GM12878 (cell line): ENCODE results near the gene HOXC9.

Experiments used
- BACH1 ChIP-seq: fragments of 450-650 bp; IDR thresholded peaks from 2 replicates; pipeline ENCODE4 v1.6.1; 2017; ENCODE audit warnings: mild to moderate bottlenecking, borderline replicate concordance
- BRCA1 ChIP-seq: IDR thresholded peaks from 2 replicates; pipeline ENCODE4 v1.6.1; 2011; ENCODE audit warnings: low read depth, low read length, improper control_type of control experiment
- CREB1 ChIP-seq: IDR thresholded peaks from 2 replicates; pipeline ENCODE4 v1.6.1; 2012; ENCODE audit warnings: low read depth, mild to moderate bottlenecking, inconsistent platforms
- EZH2 ChIP-seq: IDR thresholded peaks from 2 replicates; pipeline ENCODE4 v1.6.1; 2012; ENCODE audit warnings: low read depth, mild to moderate bottlenecking, control low read depth, inconsistent platforms, low read length, borderline replicate concordance; ENCODE audit not compliant: control insufficient read depth
- IKZF2 ChIP-seq, 2 experiments: fragments of 450-650 bp; IDR thresholded peaks; 2 replicates each; pipeline ENCODE4 v1.6.1; 2017; ENCODE audit warnings: mild to moderate bottlenecking in 2 of 2, moderate library complexity in 2 of 2
- JUND ChIP-seq: IDR thresholded peaks from 2 replicates; pipeline ENCODE4 v1.6.1; 2012; ENCODE audit warnings: low read depth, mild to moderate bottlenecking, low read length, improper control_type of control experiment, moderate library complexity
- MEF2A ChIP-seq: IDR thresholded peaks from 2 replicates; pipeline ENCODE4 v1.6.1; 2011; ENCODE audit warnings: low read depth, mild to moderate bottlenecking, low read length, moderate library complexity; ENCODE audit not compliant: insufficient read depth
- POLR2AphosphoS5 ChIP-seq: IDR thresholded peaks from 2 replicates; pipeline ENCODE4 v1.6.1; 2011; ENCODE audit warnings: mild to moderate bottlenecking, low read length, inconsistent platforms
- SPI1 ChIP-seq: IDR thresholded peaks from 2 replicates; pipeline ENCODE4 v1.6.1; 2011; ENCODE audit warnings: low read depth, mild to moderate bottlenecking, low read length, moderate library complexity, borderline replicate concordance; ENCODE audit not compliant: insufficient read depth
- TF ChIP-seq, protein P1 (sequence below), 3 experiments: IDR thresholded peaks in 2 of 3; conservative IDR thresholded peaks in 1 of 3; 2 replicates each; pipeline ENCODE4 v1.5.1; 2011; ENCODE audit warnings: low read depth in 3 of 3, low read length in 3 of 3, mild to moderate bottlenecking in 3 of 3, control low read depth in 2 of 3, moderate library complexity in 2 of 3, inconsistent platforms in 1 of 3, mixed read lengths in 1 of 3; ENCODE audit not compliant: control insufficient read depth in 2 of 3, insufficient read depth in 1 of 3; ENCODE audit errors: extremely low read depth in 1 of 3

DNA sequence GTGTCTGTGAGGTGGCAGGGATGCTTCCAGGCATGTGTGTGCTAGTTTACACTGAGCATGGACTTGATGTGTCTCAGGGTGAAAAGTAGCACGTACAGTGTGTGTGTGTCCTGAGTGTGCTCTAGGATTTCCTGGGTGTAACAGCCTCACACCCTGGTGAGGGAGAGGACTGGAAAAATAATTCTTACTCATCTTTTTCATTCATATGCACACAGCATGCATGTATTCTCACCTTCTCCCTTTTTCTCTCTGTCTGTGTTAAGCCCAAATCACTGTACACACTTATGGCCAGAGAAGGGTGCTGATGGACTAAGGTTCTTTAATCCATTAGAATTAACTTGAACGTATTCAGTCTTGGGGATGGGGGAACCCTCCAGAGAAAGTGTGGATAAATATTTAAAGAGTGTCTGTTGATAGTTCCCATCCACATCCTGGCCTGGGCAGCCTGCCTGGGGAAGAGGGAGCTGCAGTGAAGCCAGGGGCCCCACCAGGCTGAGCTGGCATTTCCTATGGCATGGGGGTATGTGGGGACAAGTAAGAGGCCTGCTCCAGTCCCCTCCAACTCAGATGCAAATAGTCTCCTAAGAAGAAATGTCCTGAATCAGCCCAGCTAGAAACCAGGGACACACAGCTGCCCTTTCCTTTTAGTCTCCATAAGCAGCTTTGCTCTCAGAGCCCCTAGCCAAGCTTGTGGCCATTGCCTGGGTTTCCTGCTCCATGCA, 7.7 kb downstream of the HOXC9 start:
- TF ChIP-seq, protein P1, sequence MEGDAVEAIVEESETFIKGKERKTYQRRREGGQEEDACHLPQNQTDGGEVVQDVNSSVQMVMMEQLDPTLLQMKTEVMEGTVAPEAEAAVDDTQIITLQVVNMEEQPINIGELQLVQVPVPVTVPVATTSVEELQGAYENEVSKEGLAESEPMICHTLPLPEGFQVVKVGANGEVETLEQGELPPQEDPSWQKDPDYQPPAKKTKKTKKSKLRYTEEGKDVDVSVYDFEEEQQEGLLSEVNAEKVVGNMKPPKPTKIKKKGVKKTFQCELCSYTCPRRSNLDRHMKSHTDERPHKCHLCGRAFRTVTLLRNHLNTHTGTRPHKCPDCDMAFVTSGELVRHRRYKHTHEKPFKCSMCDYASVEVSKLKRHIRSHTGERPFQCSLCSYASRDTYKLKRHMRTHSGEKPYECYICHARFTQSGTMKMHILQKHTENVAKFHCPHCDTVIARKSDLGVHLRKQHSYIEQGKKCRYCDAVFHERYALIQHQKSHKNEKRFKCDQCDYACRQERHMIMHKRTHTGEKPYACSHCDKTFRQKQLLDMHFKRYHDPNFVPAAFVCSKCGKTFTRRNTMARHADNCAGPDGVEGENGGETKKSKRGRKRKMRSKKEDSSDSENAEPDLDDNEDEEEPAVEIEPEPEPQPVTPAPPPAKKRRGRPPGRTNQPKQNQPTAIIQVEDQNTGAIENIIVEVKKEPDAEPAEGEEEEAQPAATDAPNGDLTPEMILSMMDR (IDR thresholded peaks at IDR 0.05 in 2 of 3, conservative IDR thresholded peaks at IDR 0.05 in 1 of 3; ENCODE audit: control insufficient read depth in 2 of 3, extremely low read depth in 1 of 3, insufficient read depth in 1 of 3, low read depth in 3 of 3, low read length in 3 of 3): no peak
- TF ChIP-seq POLR2AphosphoS5 (no peak), BACH1 (no peak), JUND (no peak), IKZF2 (IDR thresholded peaks at IDR 0.05) (no peak), MEF2A (no peak), CREB1 (no peak), SPI1 (no peak), EZH2 (no peak), BRCA1 (no peak)
